SK-N-SH treated with all-trans-retinoic acid at 6 μM for 48 hours (cell line): ENCODE results near the gene IFNG-AS1.

Source experiments
- ARNTL ChIP-seq: fragments of 450-650 bp; formaldehyde crosslinking; IDR thresholded peaks from 2 replicates; pipeline ENCODE4 v1.5.0; 2020; ENCODE audit warnings: low read depth, mild to moderate bottlenecking, moderate library complexity, borderline replicate concordance
- GLIS3 ChIP-seq: fragments of 250-450 bp; sonication (Bioruptor Pico); IDR thresholded peaks from 2 replicates; pipeline ENCODE4 v1.5.0; 2020; ENCODE audit warnings: mild to moderate bottlenecking, moderate library complexity
- ISL1 ChIP-seq: fragments of 250-450 bp; sonication (Bioruptor Pico); IDR thresholded peaks from 2 replicates; pipeline ENCODE4 v2.1.2; 2022; ENCODE audit warnings: mild to moderate bottlenecking, moderate library complexity
- OSR1 ChIP-seq: fragments of 250-450 bp; sonication (Bioruptor Pico); IDR thresholded peaks from 2 replicates; pipeline ENCODE4 v1.8.0; 2022; ENCODE audit warnings: moderate library complexity, mild to moderate bottlenecking, inconsistent platforms
- RARB ChIP-seq: fragments of 250-450 bp; sonication (Bioruptor Pico); IDR thresholded peaks from 2 replicates; pipeline ENCODE4 v1.8.0; 2021; ENCODE audit warnings: mild to moderate bottlenecking, moderate library complexity
- TCF4 ChIP-seq: fragments of 250-450 bp; sonication (Bioruptor Pico); IDR thresholded peaks from 2 replicates; pipeline ENCODE4 v1.8.0; 2021; ENCODE audit warnings: mild to moderate bottlenecking, moderate library complexity, borderline replicate concordance
- ZNF565 ChIP-seq: fragments of 450-650 bp; formaldehyde crosslinking; conservative IDR thresholded peaks from 2 replicates; pipeline ENCODE4 v1.5.0; 2020; ENCODE audit warnings: low read depth, mild to moderate bottlenecking, moderate library complexity
- ZNF8 ChIP-seq: fragments of 450-650 bp; formaldehyde crosslinking; IDR thresholded peaks from 2 replicates; pipeline ENCODE4 v1.5.0; 2020; ENCODE audit warnings: mild to moderate bottlenecking, moderate library complexity
- TF ChIP-seq, protein P1 (sequence below): fragments of 250-450 bp; sonication (Bioruptor Pico); IDR thresholded peaks from 2 replicates; pipeline ENCODE4 v1.5.1; 2020; ENCODE audit warnings: low read depth, mild to moderate bottlenecking, moderate library complexity
- TF ChIP-seq, protein P2 (sequence below): fragments of 250-450 bp; sonication (Bioruptor Pico); IDR thresholded peaks from 2 replicates; pipeline ENCODE4 v1.5.1; 2021; ENCODE audit warnings: mild to moderate bottlenecking, moderate library complexity
- TF ChIP-seq, protein P3 (sequence below): fragments of 250-450 bp; sonication (Bioruptor Pico); IDR thresholded peaks from 2 replicates; pipeline ENCODE4 v1.8.0; 2020; ENCODE audit warnings: mild to moderate bottlenecking, moderate library complexity, borderline replicate concordance
- TF ChIP-seq, protein P4 (sequence below): fragments of 250-450 bp; sonication (Bioruptor Pico); IDR thresholded peaks from 2 replicates; pipeline ENCODE4 v1.8.0; 2021; ENCODE audit warnings: low read depth, mild to moderate bottlenecking, moderate library complexity, borderline replicate concordance

DNA sequence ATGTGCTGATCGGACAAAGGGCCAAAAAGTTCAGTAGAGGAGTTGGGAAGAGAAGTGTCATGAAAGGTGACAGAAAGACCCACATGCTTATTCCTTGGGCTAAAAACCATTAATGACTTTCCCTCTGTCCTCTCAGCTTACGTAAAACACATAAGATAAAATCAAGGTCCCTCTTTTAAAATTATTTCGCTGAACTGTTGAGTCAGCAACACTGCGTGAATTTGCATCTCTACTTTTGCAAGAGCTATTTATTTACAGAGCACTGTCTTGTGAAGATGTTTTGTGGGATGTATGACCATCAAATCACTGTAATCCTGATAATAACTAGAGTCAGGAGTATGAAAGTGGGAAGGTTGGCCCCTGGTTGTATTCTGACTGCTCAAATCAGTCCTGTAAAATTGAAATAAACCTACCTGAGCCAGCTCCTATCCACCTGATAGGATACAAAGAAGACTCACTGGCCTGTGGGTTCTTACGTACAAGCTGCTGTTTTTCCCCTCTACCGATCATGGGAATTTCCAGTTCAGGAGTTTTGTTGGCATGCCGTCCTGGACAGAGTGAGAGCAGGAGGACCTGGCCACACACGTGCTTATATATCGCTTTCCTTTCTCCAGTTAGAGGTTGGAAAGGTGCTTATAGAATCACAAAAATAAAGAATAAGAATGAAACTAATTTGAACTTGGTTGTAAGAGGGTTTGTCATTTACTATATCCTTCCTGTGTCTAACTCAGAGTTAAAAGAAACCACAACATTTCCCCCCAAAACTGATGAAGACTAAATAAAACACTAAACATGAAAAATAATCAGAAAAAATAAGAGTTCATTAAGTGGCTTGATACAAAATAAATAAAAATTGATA is 42.9 kb downstream of the IFNG-AS1 start:
- TF ChIP-seq ARNTL (CRISPR knock-in tag) (no peak), ZNF565 (no peak), ISL1 (CRISPR knock-in tag) (no peak), GLIS3 (CRISPR knock-in tag) (no peak), ZNF8 (CRISPR knock-in tag) (no peak), TCF4 (CRISPR knock-in tag) (no peak), RARB (CRISPR knock-in tag) (no peak), OSR1 (CRISPR knock-in tag) (no peak)
- TF ChIP-seq, protein P1, sequence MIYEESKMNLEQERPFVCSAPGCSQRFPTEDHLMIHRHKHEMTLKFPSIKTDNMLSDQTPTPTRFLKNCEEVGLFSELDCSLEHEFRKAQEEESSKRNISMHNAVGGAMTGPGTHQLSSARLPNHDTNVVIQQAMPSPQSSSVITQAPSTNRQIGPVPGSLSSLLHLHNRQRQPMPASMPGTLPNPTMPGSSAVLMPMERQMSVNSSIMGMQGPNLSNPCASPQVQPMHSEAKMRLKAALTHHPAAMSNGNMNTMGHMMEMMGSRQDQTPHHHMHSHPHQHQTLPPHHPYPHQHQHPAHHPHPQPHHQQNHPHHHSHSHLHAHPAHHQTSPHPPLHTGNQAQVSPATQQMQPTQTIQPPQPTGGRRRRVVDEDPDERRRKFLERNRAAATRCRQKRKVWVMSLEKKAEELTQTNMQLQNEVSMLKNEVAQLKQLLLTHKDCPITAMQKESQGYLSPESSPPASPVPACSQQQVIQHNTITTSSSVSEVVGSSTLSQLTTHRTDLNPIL = no peak
- TF ChIP-seq, protein P2, sequence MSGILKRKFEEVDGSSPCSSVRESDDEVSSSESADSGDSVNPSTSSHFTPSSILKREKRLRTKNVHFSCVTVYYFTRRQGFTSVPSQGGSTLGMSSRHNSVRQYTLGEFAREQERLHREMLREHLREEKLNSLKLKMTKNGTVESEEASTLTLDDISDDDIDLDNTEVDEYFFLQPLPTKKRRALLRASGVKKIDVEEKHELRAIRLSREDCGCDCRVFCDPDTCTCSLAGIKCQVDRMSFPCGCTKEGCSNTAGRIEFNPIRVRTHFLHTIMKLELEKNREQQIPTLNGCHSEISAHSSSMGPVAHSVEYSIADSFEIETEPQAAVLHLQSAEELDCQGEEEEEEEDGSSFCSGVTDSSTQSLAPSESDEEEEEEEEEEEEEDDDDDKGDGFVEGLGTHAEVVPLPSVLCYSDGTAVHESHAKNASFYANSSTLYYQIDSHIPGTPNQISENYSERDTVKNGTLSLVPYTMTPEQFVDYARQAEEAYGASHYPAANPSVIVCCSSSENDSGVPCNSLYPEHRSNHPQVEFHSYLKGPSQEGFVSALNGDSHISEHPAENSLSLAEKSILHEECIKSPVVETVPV = no peak
- TF ChIP-seq, protein P3, sequence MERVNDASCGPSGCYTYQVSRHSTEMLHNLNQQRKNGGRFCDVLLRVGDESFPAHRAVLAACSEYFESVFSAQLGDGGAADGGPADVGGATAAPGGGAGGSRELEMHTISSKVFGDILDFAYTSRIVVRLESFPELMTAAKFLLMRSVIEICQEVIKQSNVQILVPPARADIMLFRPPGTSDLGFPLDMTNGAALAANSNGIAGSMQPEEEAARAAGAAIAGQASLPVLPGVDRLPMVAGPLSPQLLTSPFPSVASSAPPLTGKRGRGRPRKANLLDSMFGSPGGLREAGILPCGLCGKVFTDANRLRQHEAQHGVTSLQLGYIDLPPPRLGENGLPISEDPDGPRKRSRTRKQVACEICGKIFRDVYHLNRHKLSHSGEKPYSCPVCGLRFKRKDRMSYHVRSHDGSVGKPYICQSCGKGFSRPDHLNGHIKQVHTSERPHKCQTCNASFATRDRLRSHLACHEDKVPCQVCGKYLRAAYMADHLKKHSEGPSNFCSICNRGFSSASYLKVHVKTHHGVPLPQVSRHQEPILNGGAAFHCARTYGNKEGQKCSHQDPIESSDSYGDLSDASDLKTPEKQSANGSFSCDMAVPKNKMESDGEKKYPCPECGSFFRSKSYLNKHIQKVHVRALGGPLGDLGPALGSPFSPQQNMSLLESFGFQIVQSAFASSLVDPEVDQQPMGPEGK (CRISPR knock-in tag) = no peak
- TF ChIP-seq, protein P4, sequence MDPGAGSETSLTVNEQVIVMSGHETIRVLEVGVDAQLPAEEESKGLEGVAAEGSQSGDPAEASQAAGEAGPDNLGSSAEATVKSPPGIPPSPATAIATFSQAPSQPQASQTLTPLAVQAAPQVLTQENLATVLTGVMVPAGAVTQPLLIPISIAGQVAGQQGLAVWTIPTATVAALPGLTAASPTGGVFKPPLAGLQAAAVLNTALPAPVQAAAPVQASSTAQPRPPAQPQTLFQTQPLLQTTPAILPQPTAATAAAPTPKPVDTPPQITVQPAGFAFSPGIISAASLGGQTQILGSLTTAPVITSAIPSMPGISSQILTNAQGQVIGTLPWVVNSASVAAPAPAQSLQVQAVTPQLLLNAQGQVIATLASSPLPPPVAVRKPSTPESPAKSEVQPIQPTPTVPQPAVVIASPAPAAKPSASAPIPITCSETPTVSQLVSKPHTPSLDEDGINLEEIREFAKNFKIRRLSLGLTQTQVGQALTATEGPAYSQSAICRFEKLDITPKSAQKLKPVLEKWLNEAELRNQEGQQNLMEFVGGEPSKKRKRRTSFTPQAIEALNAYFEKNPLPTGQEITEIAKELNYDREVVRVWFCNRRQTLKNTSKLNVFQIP = no peak
